GM21515 (cell line): Measurements from ENCODE around the gene BTBD16.

Experiments used
- ATAC-seq: cut with Tn5 transposase; IDR thresholded peaks from one replicate; pipeline ENCODE4 v1.9.1; 2021; ENCODE audit not compliant: unreplicated experiment

Gene BTBD16

GRCh38 chr10:122342293-122343134 lies 71.4 kb downstream of the BTBD16 start:
- ATAC-seq, result no peak

- ATAC-seq, result no peak
Measured at GRCh38 chr10:122343135-122343800, 72.2 kb downstream of the BTBD16 start.

- no peak for ATAC-seq
Measured at GRCh38 chr10:122343936-122344335, 72.8 kb downstream of the BTBD16 start.

- ATAC-seq, result no peak
Measured at GRCh38 chr10:122344741-122345258, 73.7 kb downstream of the BTBD16 start.

GRCh38 chr10:122346326-122346950 lies 75.3 kb downstream of the BTBD16 start:
- no peak for ATAC-seq

- no peak for ATAC-seq
Measured at GRCh38 chr10:122347170-122347841, 76.2 kb downstream of the BTBD16 start.

- no peak for ATAC-seq
Measured at GRCh38 chr10:122348512-122348911, 77.4 kb downstream of the BTBD16 start.

- ATAC-seq, result no peak
Measured at GRCh38 chr10:122348935-122349361, 77.9 kb downstream of the BTBD16 start.

- ATAC-seq, result no peak
Measured at GRCh38 chr10:122349758-122350369, 78.8 kb downstream of the BTBD16 start.

GRCh38 chr10:122350893-122351292 lies 79.8 kb downstream of the BTBD16 start:
- ATAC-seq, result no peak

GRCh38 chr10:122352817-122353525 lies 81.9 kb downstream of the BTBD16 start:
- no peak for ATAC-seq

- no peak for ATAC-seq
Measured at GRCh38 chr10:122354383-122354782, 83.3 kb downstream of the BTBD16 start.

GRCh38 chr10:122357685-122358084 lies 86.6 kb downstream of the BTBD16 start:
- ATAC-seq, result no peak

- ATAC-seq, result no peak
Measured at GRCh38 chr10:122359621-122360020, 88.5 kb downstream of the BTBD16 start.

- ATAC-seq, result no peak
Measured at GRCh38 chr10:122361046-122361445, 90.0 kb downstream of the BTBD16 start.

GRCh38 chr10:122362031-122362592 lies 91.0 kb downstream of the BTBD16 start:
- no peak for ATAC-seq

- ATAC-seq, result no peak
Measured at GRCh38 chr10:122362621-122363020, 91.5 kb downstream of the BTBD16 start.

- ATAC-seq, result no peak
Measured at GRCh38 chr10:122363311-122363710, 92.2 kb downstream of the BTBD16 start.

GRCh38 chr10:122363722-122364463 lies 92.8 kb downstream of the BTBD16 start:
- ATAC-seq, result no peak
